Hematopoietic multipotent progenitor cell treated with erythropoietin and hydrocortisone succinate and interleukin-3 and kit ligand, for 17 days (in vitro differentiated cells): ENCODE measurements around the gene STIM1.

Experiments used
- DNase-seq: peaks from one replicate; pipeline ENCODE4 v3.0.0-alpha.2; 2015; ENCODE audit warnings: low spot score

The STIM1 gene

GRCh38 chr11:3916962-3917361 is 61.5 kb downstream of the STIM1 start:
- DNase-seq = no peak

- DNase-seq = peak; percentile 60
These were observed 64.8 kb downstream of the STIM1 start for GRCh38 chr11:3920148-3920852.

- DNase-seq = no peak
These were observed 66.6 kb downstream of the STIM1 start for GRCh38 chr11:3922056-3922455.

- DNase-seq = no peak
These were observed 70.0 kb downstream of the STIM1 start for GRCh38 chr11:3925513-3925912.

- DNase-seq = no peak
These were observed 71.1 kb downstream of the STIM1 start for GRCh38 chr11:3926458-3927095.

GRCh38 chr11:3927129-3927796 is 71.8 kb downstream of the STIM1 start:
- peak; percentile 29 for DNase-seq

- no peak for DNase-seq
These were observed 73.8 kb downstream of the STIM1 start for GRCh38 chr11:3929232-3929631.

- DNase-seq = no peak
These were observed 74.2 kb downstream of the STIM1 start for GRCh38 chr11:3929649-3930048.

- no peak for DNase-seq
These were observed 77.2 kb downstream of the STIM1 start for GRCh38 chr11:3932698-3933097.

- DNase-seq = no peak
These were observed 77.7 kb downstream of the STIM1 start for GRCh38 chr11:3933165-3933628.

- DNase-seq = no peak
These were observed 79.2 kb downstream of the STIM1 start for GRCh38 chr11:3934658-3935057.

GRCh38 chr11:3936517-3936916 is 81.1 kb downstream of the STIM1 start:
- DNase-seq = no peak

- no peak for DNase-seq
These were observed 83.7 kb downstream of the STIM1 start for GRCh38 chr11:3939211-3939610.

- DNase-seq = no peak
These were observed 84.3 kb downstream of the STIM1 start for GRCh38 chr11:3939651-3940190.

- no peak for DNase-seq
These were observed 86.9 kb downstream of the STIM1 start for GRCh38 chr11:3942160-3942955.

- DNase-seq = no peak
These were observed 87.6 kb downstream of the STIM1 start for GRCh38 chr11:3942956-3943497.

- DNase-seq = no peak
These were observed 88.7 kb downstream of the STIM1 start for GRCh38 chr11:3944198-3944597.

GRCh38 chr11:3946455-3947017 is 91.1 kb downstream of the STIM1 start:
- no peak for DNase-seq

- no peak for DNase-seq
These were observed 91.6 kb downstream of the STIM1 start for GRCh38 chr11:3947061-3947460.

- no peak for DNase-seq
These were observed 93.7 kb downstream of the STIM1 start for GRCh38 chr11:3949125-3949524.

- DNase-seq = no peak
These were observed 95.7 kb downstream of the STIM1 start for GRCh38 chr11:3950996-3951660.
